MCF 10A (cell line): ENCODE results near the gene CD9. TPM values are rescaled to one million over a fixed set of nuclear protein-coding genes. Genes with fewer than 3 reads are reported as not detected.
A peak's percentile ranks its signal among the peaks of the same experiment; 100 is the strongest.

ENCODE experiments used
- BruUV-seq: library from RNA; stranded (reverse); fragments of 400-500 nt; replicated peaks from 2 replicates; lab custom pipeline; 2021; lab: Mats Ljungman, UMichigan
- CTCF ChIA-PET: fragments of 300-600 bp; sonication (Branson Sonifier 250); formaldehyde crosslinking; extraction: SDS; loops from one replicate; lab custom pipeline; 2021; ENCODE audit warnings: antibody characterized with exemption, inconsistent platforms; lab: Yijun Ruan, JAX
- POLR2A ChIA-PET: fragments of 300-600, 350-650 bp; sonication (Branson Sonifier 250); formaldehyde crosslinking; extraction: SDS; loops from one replicate; lab custom pipeline; 2020; ENCODE audit warnings: antibody characterized with exemption, inconsistent platforms; lab: Yijun Ruan, JAX
- DNase-seq: peaks from one replicate; pipeline ENCODE4 v3.0.0-alpha.2; 2018; ENCODE audit not compliant: unreplicated experiment
- H3K27ac Mint-ChIP-seq: one replicate; pipeline ENCODE4 v1.8.0; 2022; ENCODE audit warnings: mild to moderate bottlenecking, low read depth, mixed read lengths; ENCODE audit not compliant: unreplicated experiment
- H3K27me3 Mint-ChIP-seq: one replicate; pipeline ENCODE4 v1.8.0; 2022; ENCODE audit warnings: mixed read lengths; ENCODE audit not compliant: insufficient read depth, unreplicated experiment
- H3K36me3 Mint-ChIP-seq: one replicate; pipeline ENCODE4 v1.8.0; 2022; ENCODE audit warnings: mild to moderate bottlenecking, moderate library complexity, mixed read lengths; ENCODE audit not compliant: insufficient read depth, unreplicated experiment
- H3K4me1 Mint-ChIP-seq: one replicate; pipeline ENCODE4 v1.8.0; 2022; ENCODE audit warnings: mixed read lengths; ENCODE audit not compliant: insufficient read depth, unreplicated experiment
- H3K4me3 Mint-ChIP-seq: one replicate; pipeline ENCODE4 v1.8.0; 2022; ENCODE audit warnings: mild to moderate bottlenecking, moderate library complexity, mixed read lengths; ENCODE audit not compliant: unreplicated experiment
- H3K9me3 Mint-ChIP-seq: one replicate; pipeline ENCODE4 v1.8.0; 2022; ENCODE audit warnings: mixed read lengths; ENCODE audit not compliant: unreplicated experiment
- intact Hi-C: fragments of 100-400 bp; cut with micrococcal nuclease; formaldehyde crosslinking; loops from 2 replicates; pipeline ENCODE4 v1.14.1; 2022
- total RNA-seq: library from RNA; stranded (reverse); gene quantifications from 2 replicates; pipeline ENCODE4 v1.2.3, GENCODE V29; 2022
- TF ChIP-seq, protein P1 (sequence below): fragments of 200-600 bp; IDR thresholded peaks from one replicate; pipeline ENCODE4 v1.8.0; 2022; ENCODE audit warnings: antibody characterized with exemption, mild to moderate bottlenecking; ENCODE audit not compliant: unreplicated experiment

Gene CD9
- total RNA-seq, 1 experiment from 2014 or later = 31.1 TPM

DNA sequence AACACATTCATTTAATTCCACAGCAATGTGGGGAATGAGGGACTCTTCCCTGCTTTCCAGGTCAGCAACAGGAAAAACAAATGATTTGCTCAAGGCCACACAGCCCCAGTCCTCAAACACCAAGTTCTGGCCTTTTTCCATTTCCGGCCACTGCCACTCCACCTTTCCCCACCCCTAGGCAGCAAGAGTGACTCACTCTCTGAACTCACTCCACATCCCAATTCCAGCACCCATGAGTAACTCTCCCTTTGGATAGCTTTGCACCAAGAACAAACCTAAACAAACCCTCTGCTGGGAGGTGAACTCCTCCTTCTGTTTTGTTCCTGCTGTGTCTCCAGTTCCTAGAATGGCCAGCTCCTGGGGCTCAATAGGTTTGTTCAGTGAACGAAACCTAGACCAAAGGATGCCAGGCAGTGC, 79.9 kb downstream of the CD9 start:
- TF ChIP-seq, protein P1, sequence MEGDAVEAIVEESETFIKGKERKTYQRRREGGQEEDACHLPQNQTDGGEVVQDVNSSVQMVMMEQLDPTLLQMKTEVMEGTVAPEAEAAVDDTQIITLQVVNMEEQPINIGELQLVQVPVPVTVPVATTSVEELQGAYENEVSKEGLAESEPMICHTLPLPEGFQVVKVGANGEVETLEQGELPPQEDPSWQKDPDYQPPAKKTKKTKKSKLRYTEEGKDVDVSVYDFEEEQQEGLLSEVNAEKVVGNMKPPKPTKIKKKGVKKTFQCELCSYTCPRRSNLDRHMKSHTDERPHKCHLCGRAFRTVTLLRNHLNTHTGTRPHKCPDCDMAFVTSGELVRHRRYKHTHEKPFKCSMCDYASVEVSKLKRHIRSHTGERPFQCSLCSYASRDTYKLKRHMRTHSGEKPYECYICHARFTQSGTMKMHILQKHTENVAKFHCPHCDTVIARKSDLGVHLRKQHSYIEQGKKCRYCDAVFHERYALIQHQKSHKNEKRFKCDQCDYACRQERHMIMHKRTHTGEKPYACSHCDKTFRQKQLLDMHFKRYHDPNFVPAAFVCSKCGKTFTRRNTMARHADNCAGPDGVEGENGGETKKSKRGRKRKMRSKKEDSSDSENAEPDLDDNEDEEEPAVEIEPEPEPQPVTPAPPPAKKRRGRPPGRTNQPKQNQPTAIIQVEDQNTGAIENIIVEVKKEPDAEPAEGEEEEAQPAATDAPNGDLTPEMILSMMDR = no peak
- intact Hi-C loops = loop anchor here (1.0 to 10.0 kb wide), 2 partner anchors 185 to 217 kb away; no protein-coding TSS in a partner anchor
- peak overlapping the region; percentile 89 for H3K27ac Mint-ChIP-seq
- no peaks in the 10 kb centered on the region for H3K27me3 Mint-ChIP-seq
- BruUV-seq = no TSS peak
- ChIA-PET POLR2A (interaction anchor here (0.6 to 11.1 kb wide), 19 partner anchors 7 to 1256 kb away, joined by 3 to 480 read pairs (median 5); partner anchors contain the start of genes CD9, GAPDH, SCNN1A and TNFRSF1A), CTCF (interaction anchor here (0.8 to 10.1 kb wide), 20 partner anchors 30 to 292 kb away, joined by 3 to 369 read pairs (median 6); partner anchors contain the start of gene CD9)
- peak; percentile 98 for DNase-seq
- H3K9me3 Mint-ChIP-seq = no peaks in the 10 kb centered on the region
- H3K4me3 Mint-ChIP-seq = peak overlapping the region; percentile 31
- peaks cover 42% of the 10 kb centered on the region for H3K4me1 Mint-ChIP-seq
- peaks cover 7% of the 10 kb centered on the region for H3K36me3 Mint-ChIP-seq

DNA sequence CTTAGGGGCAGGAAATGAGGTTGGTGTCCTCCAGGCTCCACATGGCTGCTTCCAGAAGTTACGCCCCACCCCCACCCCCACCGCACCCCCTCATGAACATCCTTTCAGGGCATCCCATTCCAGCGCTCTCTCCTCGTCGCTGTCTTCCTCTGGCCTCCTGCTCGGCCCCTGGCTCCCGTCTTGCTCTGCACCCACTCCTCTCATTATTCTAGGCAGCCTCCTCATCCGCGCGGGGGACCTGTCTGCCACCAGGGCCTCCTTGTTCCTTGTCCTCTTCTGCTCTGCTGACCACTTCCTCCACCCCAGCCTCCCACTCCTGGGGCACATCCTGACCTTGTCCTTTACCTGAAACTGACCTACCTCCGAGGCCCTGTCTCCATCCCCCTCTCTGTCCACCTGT, 80.5 kb downstream of the CD9 start:
- ChIA-PET CTCF (interaction anchor here (0.8 to 10.1 kb wide), 7 partner anchors 60 to 226 kb away, joined by 4 to 369 read pairs (median 9); partner anchors contain the start of gene CD9), POLR2A (interaction anchor here (0.7 to 11.1 kb wide), 13 partner anchors 7 to 222 kb away, joined by 3 to 480 read pairs (median 8); partner anchors contain the start of genes CD9 and SCNN1A)
- no TSS peak for BruUV-seq
- peak overlapping the region; percentile 89 for H3K27ac Mint-ChIP-seq
- peaks cover 7% of the 10 kb centered on the region for H3K36me3 Mint-ChIP-seq
- H3K9me3 Mint-ChIP-seq = no peaks in the 10 kb centered on the region
- no peak for DNase-seq
- intact Hi-C loops = loop anchor here (1.0 to 10.0 kb wide), 2 partner anchors 186 to 217 kb away; no protein-coding TSS in a partner anchor
- H3K4me3 Mint-ChIP-seq = no peak overlapping the region
- no peaks in the 10 kb centered on the region for H3K27me3 Mint-ChIP-seq
- H3K4me1 Mint-ChIP-seq = peaks cover 45% of the 10 kb centered on the region
- TF ChIP-seq, protein P1 = no peak

DNA sequence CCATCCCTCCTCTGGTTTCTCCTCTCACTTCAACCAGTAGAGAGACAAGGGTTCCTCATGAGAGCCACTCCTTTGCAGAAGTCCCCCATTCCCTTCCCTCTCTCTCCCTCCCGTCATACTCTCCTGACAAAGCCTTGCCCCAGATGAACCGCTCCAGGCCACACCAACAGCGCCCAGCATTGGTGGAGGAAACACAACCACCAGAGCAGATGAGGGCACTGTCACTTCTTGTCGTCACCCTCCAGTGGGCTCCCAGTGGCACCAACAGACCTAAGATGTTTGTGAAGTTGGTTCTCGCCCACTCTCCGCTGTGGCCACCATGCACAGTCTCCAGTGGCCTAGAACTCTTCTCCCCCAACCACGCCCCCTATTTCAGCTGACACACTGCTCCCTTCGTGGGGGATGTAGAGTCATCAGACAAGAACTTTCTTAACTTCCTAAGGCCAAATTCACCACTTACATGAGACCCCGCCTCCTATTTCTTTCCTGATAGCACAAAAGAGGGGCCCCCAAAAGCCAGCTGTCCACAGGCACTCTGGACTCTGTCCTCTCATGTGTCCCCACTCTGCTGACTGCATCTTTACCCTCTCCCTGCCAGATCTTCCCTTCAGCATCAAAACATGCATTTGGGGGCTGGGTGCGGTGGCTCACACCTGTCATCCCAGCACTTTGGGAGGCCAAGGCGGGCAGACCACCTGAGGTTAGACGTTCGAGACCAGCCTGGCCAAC, 81.0 kb downstream of the CD9 start:
- TF ChIP-seq, protein P1 = no peak
- H3K27ac Mint-ChIP-seq = peak overlapping the region; percentile 89

DNA sequence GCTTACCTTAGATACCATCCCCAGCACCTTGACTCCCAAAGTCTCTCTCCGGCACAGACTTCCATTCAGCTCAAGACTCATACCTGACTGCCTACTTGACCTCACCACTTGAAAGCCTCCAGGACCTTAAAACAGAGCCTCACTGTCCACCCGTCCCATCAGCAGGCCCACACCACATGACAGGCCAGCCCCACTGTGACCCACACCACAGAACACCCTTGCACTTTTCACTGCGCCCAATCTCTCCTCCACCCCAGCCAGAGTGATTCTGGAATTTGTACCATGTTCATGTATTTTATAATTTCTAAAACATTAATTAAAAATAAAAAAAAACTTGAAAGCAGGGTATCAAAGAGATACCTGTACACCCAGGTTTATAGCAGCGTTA, 82.2 kb downstream of the CD9 start:
- TF ChIP-seq, protein P1 = no peak
- no TSS peak for BruUV-seq
- ChIA-PET CTCF (interaction anchor here (0.7 to 8.9 kb wide), 12 partner anchors 10 to 318 kb away, joined by 3 to 209 read pairs (median 6); partner anchors contain the start of gene CD9), POLR2A (interaction anchor here (0.7 to 1.2 kb wide), 2 partner anchors 87 to 99 kb away, joined by 3 read pairs; no protein-coding TSS in a partner anchor)
- no peak for DNase-seq
- H3K36me3 Mint-ChIP-seq = peaks cover 7% of the 10 kb centered on the region
- peaks cover 42% of the 10 kb centered on the region for H3K4me1 Mint-ChIP-seq
- no peak overlapping the region for H3K4me3 Mint-ChIP-seq
- H3K27ac Mint-ChIP-seq = peak overlapping the region; percentile 88
- no peaks in the 10 kb centered on the region for H3K27me3 Mint-ChIP-seq
- intact Hi-C loops = loop anchor here (10.0 kb wide), 1 partner anchor 188 kb away; no protein-coding TSS in a partner anchor
- no peaks in the 10 kb centered on the region for H3K9me3 Mint-ChIP-seq

More for the DNA sequence above, 81.0 kb downstream of the CD9 start:
- Mint-ChIP-seq H3K36me3 (peaks cover 7% of the 10 kb centered on the region), H3K4me3 (no peak overlapping the region), H3K4me1 (peaks cover 50% of the 10 kb centered on the region), H3K27me3 (no peaks in the 10 kb centered on the region), H3K9me3 (no peaks in the 10 kb centered on the region)
- no TSS peak for BruUV-seq
- ChIA-PET CTCF (interaction anchor here (1.0 to 8.9 kb wide), 5 partner anchors 15 to 317 kb away, joined by 3 to 209 read pairs (median 7); partner anchors contain the start of gene CD9), POLR2A (interaction anchor here (1.2 kb wide), 1 partner anchor 85 kb away, joined by 3 read pairs; no protein-coding TSS in a partner anchor)
- no peak for DNase-seq
- intact Hi-C loops = loop anchor here (10.0 kb wide), 1 partner anchor 186 kb away; no protein-coding TSS in a partner anchor
